ENCODE measurements around the gene ZNF770. TPM values are rescaled to one million over a fixed set of nuclear protein-coding genes. Genes with fewer than 3 reads are reported as not detected.

The ZNF770 gene
- total and polyA plus RNA-seq, 9 of the 15 experiments (the other 6 are each of a cell fraction or from before 2014, with no cell fraction given), result 3.4 to 50.8 (median 40.3) TPM

- in situ Hi-C loops (cut with MboI), result no loop called here
- Histone ChIP-seq H3K4me1 (replicated peaks in 1 of 2; ENCODE audit: control insufficient read depth in 2 of 2, insufficient read depth in 2 of 2, low read length in 2 of 2) (peaks cover 0 to 2% of the 10 kb centered on the region in 2 experiments; a peak in 1 of 5 replicates), H3K9ac (ENCODE audit: insufficient read depth in 1 of 2, low read depth in 2 of 2, low read length in 2 of 2) (no peak overlapping the region), H3K9me3 (replicated peaks; ENCODE audit: control insufficient read depth, insufficient read depth, low read depth, low read length) (no peaks in the 10 kb centered on the region), H3K4me2 (ENCODE audit: insufficient read depth, low read length) (no peak overlapping the region), H3K9me1 (ENCODE audit: control insufficient read depth, insufficient read depth, low read length) (no peaks in the 10 kb centered on the region), H2AFZ (ENCODE audit: low read depth, low read length) (no peak overlapping the region), H3K4me3 (no peak overlapping the region), H3K36me3 (ENCODE audit: control insufficient read depth, insufficient read depth, low read length) (no peaks in the 10 kb centered on the region), H3K27ac (ENCODE audit: extremely low read depth, low read depth, low read length) (no peak overlapping the region), H4K20me1 (replicated peaks; ENCODE audit: control insufficient read depth, insufficient read depth, low read length) (no peaks in the 10 kb centered on the region), H3K79me2 (ENCODE audit: control insufficient read depth, insufficient read depth, low read length) (no peaks in the 10 kb centered on the region), H3K27me3 (ENCODE audit: control insufficient read depth in 2 of 2, insufficient read depth in 2 of 2, low read length in 2 of 2) (no peaks in the 10 kb centered on the region)
- ChIA-PET CTCF (ENCODE audit: low intra/inter-chr PET ratio) (no interaction called here), POLR2A (no interaction called here)
- ATAC-seq (no peak), DNase-seq (ENCODE audit: extremely low read depth in 1 of 4, low spot score in 3 of 4) (no peak), FAIRE-seq (no peak)
- TF ChIP-seq CTBP1 (IDR thresholded peaks at IDR 0.05; ENCODE audit: borderline replicate concordance), result no peak
- TF ChIP-seq HNRNPK (IDR thresholded peaks at IDR 0.05; ENCODE audit: low read depth, low read length, poor library complexity, severe bottlenecking), result no peak
- no peak for TF ChIP-seq E2F6 (IDR thresholded peaks at IDR 0.05; ENCODE audit: borderline replicate concordance in 1 of 2, extremely low read depth in 1 of 2, insufficient read depth in 1 of 2, insufficient read length in 1 of 2, low read depth in 1 of 2, low read length in 1 of 2, poor library complexity in 1 of 2, severe bottlenecking in 1 of 2)
- TF ChIP-seq WHSC1 (IDR thresholded peaks at IDR 0.05; ENCODE audit: low read length), result no peak
- no peak for TF ChIP-seq SIN3A (IDR thresholded peaks at IDR 0.05; ENCODE audit: borderline replicate concordance in 2 of 2, control insufficient read depth in 1 of 2, low read depth in 2 of 2, low read length in 2 of 2)
- no peak for TF ChIP-seq NFE2 (IDR thresholded peaks at IDR 0.05; ENCODE audit: low read depth)
- no peak for TF ChIP-seq DMBX1 (CRISPR knock-in tag; IDR thresholded peaks at IDR 0.05; ENCODE audit: borderline replicate concordance)
- TF ChIP-seq ZNF740 (CRISPR knock-in tag; IDR thresholded peaks at IDR 0.05), result no peak
- no peak for TF ChIP-seq ZNF740 (tag; IDR thresholded peaks at IDR 0.05)
- no peak for TF ChIP-seq ZNF347 (CRISPR knock-in tag; IDR thresholded peaks at IDR 0.05; ENCODE audit: low read depth)
- TF ChIP-seq ZNF197 (CRISPR knock-in tag; IDR thresholded peaks at IDR 0.05; ENCODE audit: low read depth), result no peak
- WGBS (ENCODE audit: insufficient coverage, low coverage, missing lambda C conversion rate), result 39% methylated on average over 6 of the region's 6 CpGs
- intact Hi-C loops (cut with micrococcal nuclease), result no loop called here
- BruUV-seq (replicated peaks), result no TSS peak
Measured at GRCh38 chr15:35028235-35028984, 40.3 kb upstream of the ZNF770 start.

All from K562 (cell line).